Keratinocyte (primary cell): ENCODE measurements around the gene PABPN1. TPM values are rescaled to one million over a fixed set of nuclear protein-coding genes. Genes with fewer than 3 reads are reported as not detected.

Source experiments
- DNase-seq: peaks from one replicate; pipeline ENCODE4 v3.0.0-alpha.2; 2011; ENCODE audit warnings: low read depth, missing footprints, low spot score
- FAIRE-seq: peaks from 2 replicates; lab custom pipeline; 2011; peaks lifted over from hg19 to GRCh38; lab: Jason Lieb, UNC
- H2AFZ ChIP-seq: 2 replicates; pipeline ENCODE4 v1.6.0; 2012; ENCODE audit warnings: low read length, control low read depth, inconsistent platforms; ENCODE audit not compliant: control insufficient read depth
- H3K27ac ChIP-seq: 2 replicates; pipeline ENCODE4 v1.5.1; 2011; ENCODE audit warnings: low read length; ENCODE audit not compliant: control insufficient read depth, insufficient read depth
- H3K27me3 ChIP-seq: 3 replicates; pipeline ENCODE4 v1.6.0; 2011; ENCODE audit warnings: low read length; ENCODE audit not compliant: control insufficient read depth, insufficient read depth; ENCODE audit errors: extremely low read depth
- H3K36me3 ChIP-seq, 2 experiments: 2 replicates in 1 of 2; 3 replicates in 1 of 2; pipeline ENCODE4 v1.5.1; 2011; ENCODE audit warnings: low read length in 2 of 2, mild to moderate bottlenecking in 1 of 2; ENCODE audit not compliant: control insufficient read depth in 2 of 2, insufficient read depth in 2 of 2; ENCODE audit errors: extremely low read depth in 1 of 2
- H3K4me1 ChIP-seq: 3 replicates; pipeline ENCODE4 v1.5.1; 2011; ENCODE audit warnings: low read length; ENCODE audit not compliant: control insufficient read depth, insufficient read depth; ENCODE audit errors: extremely low read depth
- H3K4me2 ChIP-seq: 3 replicates; pipeline ENCODE4 v1.6.0; 2011; ENCODE audit warnings: low read depth, low read length; ENCODE audit not compliant: control insufficient read depth, insufficient read depth; ENCODE audit errors: extremely low read depth
- H3K4me3 ChIP-seq, 3 experiments: fragments of 200-600 bp in 1 of 3; sonication (generic) in 1 of 3; 2 replicates in 2 of 3; 3 replicates in 1 of 3; pipeline ENCODE4 v1.5.1; 2011 to 2016; ENCODE audit warnings: low read length in 3 of 3, mild to moderate bottlenecking in 3 of 3, control low read depth in 2 of 3, inconsistent platforms in 1 of 3, low read depth in 1 of 3, mixed read lengths in 1 of 3, mixed run types in 1 of 3, moderate library complexity in 1 of 3; ENCODE audit not compliant: control insufficient read depth in 2 of 3, insufficient read depth in 2 of 3; ENCODE audit errors: extremely low read depth in 1 of 3
- H3K79me2 ChIP-seq: 2 replicates; pipeline ENCODE4 v1.6.0; 2012; ENCODE audit warnings: low read length; ENCODE audit not compliant: control insufficient read depth, insufficient read depth
- H3K9ac ChIP-seq: 3 replicates; pipeline ENCODE4 v1.6.0; 2011; ENCODE audit warnings: low read length; ENCODE audit not compliant: control insufficient read depth, insufficient read depth; ENCODE audit errors: extremely low read depth
- H3K9me1 ChIP-seq: 3 replicates; pipeline ENCODE4 v1.6.0; 2011; ENCODE audit warnings: low read length; ENCODE audit not compliant: control insufficient read depth, insufficient read depth; ENCODE audit errors: extremely low read depth
- H3K9me3 ChIP-seq: 2 replicates; pipeline ENCODE4 v1.5.1; 2012; ENCODE audit warnings: low read depth, low read length; ENCODE audit not compliant: control insufficient read depth
- H4K20me1 ChIP-seq: 3 replicates; pipeline ENCODE4 v1.6.0; 2011; ENCODE audit warnings: low read length; ENCODE audit not compliant: control insufficient read depth, insufficient read depth; ENCODE audit errors: extremely low read depth
- CTCF ChIP-seq, 3 experiments: IDR thresholded peaks in 1 of 3; conservative IDR thresholded peaks in 1 of 3; optimal IDR thresholded peaks in 1 of 3; 2 replicates in 2 of 3; 3 replicates in 1 of 3; pipeline versions ENCODE3 to v1.5.1; 2011; ENCODE audit warnings: low read length in 3 of 3, mild to moderate bottlenecking in 3 of 3, moderate library complexity in 2 of 3, control low read depth in 1 of 3, inconsistent platforms in 1 of 3; ENCODE audit not compliant: insufficient read depth in 2 of 3; ENCODE audit errors: extremely low read depth in 1 of 3
- EZH2 ChIP-seq: IDR thresholded peaks from one replicate; pipeline ENCODE4 v1.6.1; 2012; ENCODE audit warnings: inconsistent platforms, mild to moderate bottlenecking, low read length, moderate library complexity
- dilution Hi-C: fragments of 300-500 bp; cut with MboI; formaldehyde crosslinking; loops from one replicate; pipeline ENCODE4 v1.7.0; 2020; ENCODE audit warnings: low sequenced_read_pairs; ENCODE audit not compliant: extremely low pct_ligation_motif_present
- polyA plus RNA-seq, 5 experiments: library from polyadenylated mRNA; depleted of rRNA in 3 of 5; stranded (reverse) in 3 of 5; stranded (forward) in 1 of 5; unstranded in 1 of 5; fragments of >200 nt; gene quantifications; 1 replicate in 1 of 5; 2 replicates in 3 of 5; 3 replicates in 1 of 5; pipeline versions ENCODE4 v1.2.1 to v1.2.3, GENCODE V29; 2011 to 2012; ENCODE audit warnings: missing spikeins in 2 of 5, low read depth in 1 of 5, low replicate concordance in 1 of 5

PABPN1 gene
- polyA plus RNA-seq, 1 donor (not counting 4 experiments of a cell fraction or from before 2014, with no cell fraction given): 185 TPM

- no peak for FAIRE-seq
- peaks cover 6% of the 10 kb centered on the region for H3K27me3 ChIP-seq
- DNase-seq: no peak
- TF ChIP-seq EZH2: no peak
- TF ChIP-seq CTCF (optimal IDR thresholded peaks at IDR 0.05 in 1 of 3, IDR thresholded peaks at IDR 0.05 in 1 of 3, conservative IDR thresholded peaks at IDR 0.05 in 1 of 3; ENCODE audit: extremely low read depth in 1 of 3, insufficient read depth in 2 of 3, low read length in 3 of 3): no peak
- H3K4me1 ChIP-seq: no peaks in the 10 kb centered on the region
- no peaks in the 10 kb centered on the region for H4K20me1 ChIP-seq
- H3K9me1 ChIP-seq: no peaks in the 10 kb centered on the region
- no peak overlapping the region for H3K27ac ChIP-seq
- H3K79me2 ChIP-seq: no peaks in the 10 kb centered on the region
- dilution Hi-C loops: no loop called here
- peaks cover 0 to 2% of the 10 kb centered on the region in 2 experiments for H3K36me3 ChIP-seq
- H3K9me3 ChIP-seq: no peaks in the 10 kb centered on the region
- no peak overlapping the region for H3K9ac ChIP-seq
- no peak overlapping the region for H2AFZ ChIP-seq
- no peak overlapping the region for H3K4me3 ChIP-seq
- no peak overlapping the region for H3K4me2 ChIP-seq
Measured at GRCh38 chr14:23357261-23357660, 36.0 kb downstream of the PABPN1 start.

DNA sequence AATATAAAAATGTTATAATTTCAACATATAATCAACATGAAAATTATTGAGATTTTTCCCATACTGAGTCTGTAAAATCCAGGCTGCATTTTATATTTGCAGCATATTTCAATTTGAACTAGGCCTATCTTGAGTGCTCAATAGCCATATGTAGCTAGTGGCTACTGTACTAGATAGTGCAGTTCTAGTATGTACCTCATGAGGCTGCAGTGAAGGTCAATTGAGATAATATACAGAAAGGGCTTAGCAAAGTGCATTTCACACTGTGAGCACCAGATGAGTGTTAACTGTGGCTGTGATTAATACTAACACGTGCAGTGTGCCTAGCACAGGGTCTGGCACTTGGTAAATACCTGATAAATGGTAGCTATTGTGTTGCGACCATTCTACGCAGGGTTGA, 36.8 kb downstream of the PABPN1 start:
- Histone ChIP-seq H3K4me3 (no peak overlapping the region), H3K79me2 (no peaks in the 10 kb centered on the region), H3K4me2 (no peak overlapping the region), H3K36me3 (peaks cover 0 to 2% of the 10 kb centered on the region in 2 experiments), H4K20me1 (no peaks in the 10 kb centered on the region), H3K9me1 (no peaks in the 10 kb centered on the region), H3K27me3 (peaks cover 6% of the 10 kb centered on the region), H3K9me3 (no peaks in the 10 kb centered on the region), H3K27ac (no peak overlapping the region), H3K4me1 (no peaks in the 10 kb centered on the region), H2AFZ (no peak overlapping the region), H3K9ac (no peak overlapping the region)
- DNase-seq: no peak
- dilution Hi-C loops: no loop called here
- TF ChIP-seq EZH2 (no peak), CTCF (optimal IDR thresholded peaks at IDR 0.05 in 1 of 3, IDR thresholded peaks at IDR 0.05 in 1 of 3, conservative IDR thresholded peaks at IDR 0.05 in 1 of 3; ENCODE audit: extremely low read depth in 1 of 3, insufficient read depth in 2 of 3, low read length in 3 of 3) (no peak)
- no peak for FAIRE-seq
